ENCODE measurements around the gene RCOR1.

The RCOR1 gene

GRCh38 chr14:102668291-102668873 is 75.9 kb downstream of the RCOR1 start:
- DNase-seq (ENCODE audit: low read depth in 2 of 3, low spot score in 1 of 3): no peak

- no peak for DNase-seq (ENCODE audit: low read depth in 2 of 3, low spot score in 1 of 3)
Measured at GRCh38 chr14:102671410-102671809, 79.0 kb downstream of the RCOR1 start.

GRCh38 chr14:102672410-102672960 is 80.0 kb downstream of the RCOR1 start:
- DNase-seq (ENCODE audit: low read depth in 2 of 3, low spot score in 1 of 3): no peak

GRCh38 chr14:102675396-102675795 is 82.9 kb downstream of the RCOR1 start:
- no peak for DNase-seq (ENCODE audit: low read depth in 2 of 3, low spot score in 1 of 3)

GRCh38 chr14:102678394-102678793 is 85.9 kb downstream of the RCOR1 start:
- DNase-seq (ENCODE audit: low read depth in 2 of 3, low spot score in 1 of 3): no peak

- no peak for DNase-seq (ENCODE audit: low read depth in 2 of 3, low spot score in 1 of 3)
Measured at GRCh38 chr14:102683399-102684297, 91.2 kb downstream of the RCOR1 start.

GRCh38 chr14:102684298-102684663 is 91.8 kb downstream of the RCOR1 start:
- no peak for DNase-seq (ENCODE audit: low read depth in 2 of 3, low spot score in 1 of 3)

GRCh38 chr14:102686196-102686801 is 93.8 kb downstream of the RCOR1 start:
- DNase-seq (ENCODE audit: low read depth in 2 of 3, low spot score in 1 of 3): no peak

- no peak for DNase-seq (ENCODE audit: low read depth in 2 of 3, low spot score in 1 of 3)
Measured at GRCh38 chr14:102688290-102688689, 95.8 kb downstream of the RCOR1 start.

GRCh38 chr14:102690509-102691286 is 98.2 kb downstream of the RCOR1 start:
- DNase-seq (ENCODE audit: low read depth in 2 of 3, low spot score in 1 of 3): no peak

- DNase-seq (ENCODE audit: low read depth in 2 of 3, low spot score in 1 of 3): no peak
Measured at GRCh38 chr14:102691763-102692162, 99.3 kb downstream of the RCOR1 start.

GRCh38 chr14:102692334-102692733 is 99.9 kb downstream of the RCOR1 start:
- DNase-seq (ENCODE audit: low read depth in 2 of 3, low spot score in 1 of 3): no peak

GRCh38 chr14:102693006-102693755 is 100.7 kb downstream of the RCOR1 start:
- DNase-seq (ENCODE audit: low read depth in 2 of 3, low spot score in 1 of 3): no peak

GRCh38 chr14:102694530-102695166 is 102.2 kb downstream of the RCOR1 start:
- DNase-seq (ENCODE audit: low read depth in 2 of 3, low spot score in 1 of 3): peak; percentile 7 to 81 (median 26)

GRCh38 chr14:102695167-102695555 is 102.7 kb downstream of the RCOR1 start:
- DNase-seq (ENCODE audit: low read depth in 2 of 3, low spot score in 1 of 3): no peak

- no peak for DNase-seq (ENCODE audit: low read depth in 2 of 3, low spot score in 1 of 3)
Measured at GRCh38 chr14:102696332-102696731, 103.9 kb downstream of the RCOR1 start.

- no peak for DNase-seq (ENCODE audit: low read depth in 2 of 3, low spot score in 1 of 3)
Measured at GRCh38 chr14:102696856-102697495, 104.5 kb downstream of the RCOR1 start.

GRCh38 chr14:102697501-102697900 is 105.1 kb downstream of the RCOR1 start:
- DNase-seq (ENCODE audit: low read depth in 2 of 3, low spot score in 1 of 3): no peak

- no peak for DNase-seq (ENCODE audit: low read depth in 2 of 3, low spot score in 1 of 3)
Measured at GRCh38 chr14:102699416-102700110, 107.1 kb downstream of the RCOR1 start.

All from stimulated activated CD4-positive, alpha-beta T cell treated with anti-CD3 and anti-CD28 coated beads, Interleukin-12 subunit alpha, Interleukin-12 subunit beta, amount 100 ng/mL, for 48 hours (primary cell).